ENCODE measurements around the gene TOMM20. TPM values are rescaled to one million over a fixed set of nuclear protein-coding genes. Genes with fewer than 3 reads are reported as not detected.

TOMM20 gene
- total RNA-seq, 1 experiment from 2014 or later = 72.6 TPM

DNA sequence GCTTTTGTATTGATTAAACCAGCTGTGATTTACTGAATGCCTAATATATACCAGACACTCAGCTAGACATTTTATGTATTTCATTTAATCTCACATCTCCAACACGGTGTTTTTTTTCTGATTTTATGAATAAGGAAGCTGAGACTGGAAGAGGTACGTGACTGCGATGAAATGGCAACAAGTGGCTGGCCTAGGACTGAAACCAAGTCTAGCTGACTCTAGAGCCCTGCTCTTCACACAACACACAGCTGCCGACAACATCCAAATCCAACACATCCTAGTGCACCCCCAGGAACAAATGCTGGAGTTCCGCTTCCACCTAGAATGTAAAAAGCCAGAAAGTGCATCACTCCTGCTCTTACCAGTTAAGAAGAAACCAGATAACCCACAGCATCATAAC lies 10.7 kb upstream of the TOMM20 start:
- H3K4me3 ChIP-seq (ENCODE audit: low read depth, low read length, poor library complexity, severe bottlenecking) = no peak overlapping the region
- H3K9me3 ChIP-seq (ENCODE audit: low read depth, low read length, poor library complexity, severe bottlenecking) = no peaks in the 10 kb centered on the region
- CTCF ChIA-PET = no interaction called here
- no peaks in the 10 kb centered on the region for H3K27me3 ChIP-seq (replicated peaks; ENCODE audit: insufficient read depth, low read depth, low read length, poor library complexity)
- no peak for DNase-seq (ENCODE audit: low spot score)
- TF ChIP-seq, protein P1, sequence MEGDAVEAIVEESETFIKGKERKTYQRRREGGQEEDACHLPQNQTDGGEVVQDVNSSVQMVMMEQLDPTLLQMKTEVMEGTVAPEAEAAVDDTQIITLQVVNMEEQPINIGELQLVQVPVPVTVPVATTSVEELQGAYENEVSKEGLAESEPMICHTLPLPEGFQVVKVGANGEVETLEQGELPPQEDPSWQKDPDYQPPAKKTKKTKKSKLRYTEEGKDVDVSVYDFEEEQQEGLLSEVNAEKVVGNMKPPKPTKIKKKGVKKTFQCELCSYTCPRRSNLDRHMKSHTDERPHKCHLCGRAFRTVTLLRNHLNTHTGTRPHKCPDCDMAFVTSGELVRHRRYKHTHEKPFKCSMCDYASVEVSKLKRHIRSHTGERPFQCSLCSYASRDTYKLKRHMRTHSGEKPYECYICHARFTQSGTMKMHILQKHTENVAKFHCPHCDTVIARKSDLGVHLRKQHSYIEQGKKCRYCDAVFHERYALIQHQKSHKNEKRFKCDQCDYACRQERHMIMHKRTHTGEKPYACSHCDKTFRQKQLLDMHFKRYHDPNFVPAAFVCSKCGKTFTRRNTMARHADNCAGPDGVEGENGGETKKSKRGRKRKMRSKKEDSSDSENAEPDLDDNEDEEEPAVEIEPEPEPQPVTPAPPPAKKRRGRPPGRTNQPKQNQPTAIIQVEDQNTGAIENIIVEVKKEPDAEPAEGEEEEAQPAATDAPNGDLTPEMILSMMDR (conservative IDR thresholded peaks at IDR 0.05; ENCODE audit: low read depth, low read length) = no peak
- TF ChIP-seq EZH2 (IDR thresholded peaks at IDR 0.05; ENCODE audit: borderline replicate concordance, low read depth, low read length, poor library complexity, severe bottlenecking) = no peak
- no TSS peak for BruUV-seq (replicated peaks)
- no peaks in the 10 kb centered on the region for H3K4me1 ChIP-seq (ENCODE audit: insufficient read depth, low read length, poor library complexity, severe bottlenecking)
- intact Hi-C loops (cut with micrococcal nuclease; ENCODE audit: unreplicated experiment) = no loop called here
- H3K27ac ChIP-seq (ENCODE audit: low read depth, low read length, poor library complexity, severe bottlenecking) = no peak overlapping the region
- POLR2A ChIA-PET (ENCODE audit: low non-redundant PET) = no interaction called here
- peaks cover 18% of the 10 kb centered on the region for H3K36me3 ChIP-seq (ENCODE audit: insufficient read depth, low read length, poor library complexity, severe bottlenecking)

DNA sequence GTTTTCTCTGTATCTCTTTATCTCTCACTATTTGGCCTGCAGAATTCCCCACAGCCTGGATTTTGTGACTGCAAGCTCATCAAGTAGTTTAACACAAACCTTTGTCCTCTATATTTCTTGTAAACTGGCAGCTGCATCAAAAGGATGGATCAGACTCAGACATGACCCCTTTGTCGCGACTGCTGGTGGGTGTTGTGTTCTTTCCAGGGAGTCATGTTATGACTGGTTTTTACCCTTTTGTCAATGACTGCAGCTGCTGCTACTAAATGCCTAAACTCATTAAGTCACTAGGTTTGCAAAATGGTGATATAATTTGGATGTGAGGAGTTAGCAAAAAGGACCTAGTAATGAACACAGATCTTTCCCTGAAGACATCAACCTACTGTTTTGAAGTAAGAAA lies 10.2 kb upstream of the TOMM20 start:
- CTCF ChIA-PET = no interaction called here
- no peaks in the 10 kb centered on the region for H3K27me3 ChIP-seq (replicated peaks; ENCODE audit: insufficient read depth, low read depth, low read length, poor library complexity)
- no peaks in the 10 kb centered on the region for H3K9me3 ChIP-seq (ENCODE audit: low read depth, low read length, poor library complexity, severe bottlenecking)
- H3K4me3 ChIP-seq (ENCODE audit: low read depth, low read length, poor library complexity, severe bottlenecking) = no peak overlapping the region
- H3K4me1 ChIP-seq (ENCODE audit: insufficient read depth, low read length, poor library complexity, severe bottlenecking) = no peaks in the 10 kb centered on the region
- BruUV-seq (replicated peaks) = no TSS peak
- TF ChIP-seq EZH2 (IDR thresholded peaks at IDR 0.05; ENCODE audit: borderline replicate concordance, low read depth, low read length, poor library complexity, severe bottlenecking) = no peak
- TF ChIP-seq, protein P1 (conservative IDR thresholded peaks at IDR 0.05; ENCODE audit: low read depth, low read length) = no peak
- DNase-seq (ENCODE audit: low spot score) = no peak
- H3K27ac ChIP-seq (ENCODE audit: low read depth, low read length, poor library complexity, severe bottlenecking) = no peak overlapping the region
- peaks cover 19% of the 10 kb centered on the region for H3K36me3 ChIP-seq (ENCODE audit: insufficient read depth, low read length, poor library complexity, severe bottlenecking)
- POLR2A ChIA-PET (ENCODE audit: low non-redundant PET) = no interaction called here
- intact Hi-C loops (cut with micrococcal nuclease; ENCODE audit: unreplicated experiment) = no loop called here

DNA sequence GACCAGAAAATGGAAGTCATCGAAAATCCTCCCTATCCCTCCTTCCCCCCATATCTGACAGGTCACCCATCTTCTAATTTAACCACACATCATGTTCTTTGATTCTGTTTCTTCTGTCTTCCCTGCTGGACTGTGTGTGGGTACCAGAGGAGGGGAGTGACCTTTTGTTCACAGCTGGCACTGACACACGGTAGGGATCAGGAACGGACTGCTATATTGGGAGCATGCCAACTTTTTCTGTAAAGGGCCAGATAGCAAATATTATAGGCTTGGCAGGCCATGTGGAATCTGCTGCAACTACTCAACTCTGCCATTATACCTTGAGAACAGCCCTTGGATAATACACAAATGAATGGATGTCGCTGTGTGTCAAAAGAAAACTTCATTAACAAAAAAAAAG lies 7.5 kb upstream of the TOMM20 start:
- no TSS peak for BruUV-seq (replicated peaks)
- Histone ChIP-seq H3K9me3 (ENCODE audit: low read depth, low read length, poor library complexity, severe bottlenecking) (no peaks in the 10 kb centered on the region), H3K4me1 (ENCODE audit: insufficient read depth, low read length, poor library complexity, severe bottlenecking) (no peaks in the 10 kb centered on the region), H3K4me3 (ENCODE audit: low read depth, low read length, poor library complexity, severe bottlenecking) (no peak overlapping the region), H3K36me3 (ENCODE audit: insufficient read depth, low read length, poor library complexity, severe bottlenecking) (peaks cover 19% of the 10 kb centered on the region), H3K27ac (ENCODE audit: low read depth, low read length, poor library complexity, severe bottlenecking) (no peak overlapping the region), H3K27me3 (replicated peaks; ENCODE audit: insufficient read depth, low read depth, low read length, poor library complexity) (no peaks in the 10 kb centered on the region)
- DNase-seq (ENCODE audit: low spot score) = no peak
- POLR2A ChIA-PET (ENCODE audit: low non-redundant PET) = no interaction called here
- intact Hi-C loops (cut with micrococcal nuclease; ENCODE audit: unreplicated experiment) = no loop called here
- TF ChIP-seq, protein P1 (conservative IDR thresholded peaks at IDR 0.05; ENCODE audit: low read depth, low read length) = no peak
- no peak for TF ChIP-seq EZH2 (IDR thresholded peaks at IDR 0.05; ENCODE audit: borderline replicate concordance, low read depth, low read length, poor library complexity, severe bottlenecking)
- CTCF ChIA-PET = no interaction called here

All from A673 (cell line).